Eye (tissue), 1 donor: ENCODE results near the gene TEPSIN.

Experiments
- DNase-seq: peaks from one replicate; pipeline ENCODE4 v3.0.0-alpha.2; 2015

Gene TEPSIN

GRCh38 chr17:81219476-81220180, 19.2 kb downstream of the TEPSIN start:
- no peak for DNase-seq

GRCh38 chr17:81218991-81219390, 19.9 kb downstream of the TEPSIN start:
- no peak for DNase-seq

- no peak for DNase-seq
These were observed 20.4 kb downstream of the TEPSIN start for GRCh38 chr17:81218459-81218858.

GRCh38 chr17:81217491-81217890, 21.4 kb downstream of the TEPSIN start:
- DNase-seq = no peak

- no peak for DNase-seq
These were observed 24.9 kb downstream of the TEPSIN start for GRCh38 chr17:81213978-81214377.

- no peak for DNase-seq
These were observed 26.5 kb downstream of the TEPSIN start for GRCh38 chr17:81212365-81212764.

GRCh38 chr17:81210868-81211267, 28.0 kb downstream of the TEPSIN start:
- DNase-seq = no peak

GRCh38 chr17:81210466-81210865, 28.4 kb downstream of the TEPSIN start:
- DNase-seq = no peak

- no peak for DNase-seq
These were observed 29.7 kb downstream of the TEPSIN start for GRCh38 chr17:81209141-81209540.

GRCh38 chr17:81208651-81209050, 30.2 kb downstream of the TEPSIN start:
- DNase-seq = no peak

GRCh38 chr17:81207610-81208581, 31.0 kb downstream of the TEPSIN start:
- DNase-seq = no peak

- no peak for DNase-seq
These were observed 32.2 kb downstream of the TEPSIN start for GRCh38 chr17:81206657-81207056.

- no peak for DNase-seq
These were observed 32.7 kb downstream of the TEPSIN start for GRCh38 chr17:81206166-81206565.

- no peak for DNase-seq
These were observed 34.3 kb downstream of the TEPSIN start for GRCh38 chr17:81204578-81204977.

- no peak for DNase-seq
These were observed 35.7 kb downstream of the TEPSIN start for GRCh38 chr17:81203136-81203535.

- DNase-seq = no peak
These were observed 36.5 kb downstream of the TEPSIN start for GRCh38 chr17:81202318-81202717.

GRCh38 chr17:81200695-81201580, 37.9 kb downstream of the TEPSIN start:
- DNase-seq = peak; percentile 66

- no peak for DNase-seq
These were observed 38.7 kb downstream of the TEPSIN start for GRCh38 chr17:81200201-81200600.

GRCh38 chr17:81199482-81199830, 39.4 kb downstream of the TEPSIN start:
- no peak for DNase-seq

- DNase-seq = no peak
These were observed 39.9 kb downstream of the TEPSIN start for GRCh38 chr17:81198826-81199481.

- DNase-seq = no peak
These were observed 40.9 kb downstream of the TEPSIN start for GRCh38 chr17:81197831-81198490.

GRCh38 chr17:81197409-81197795, 41.5 kb downstream of the TEPSIN start:
- no peak for DNase-seq
